GM13977 (cell line): ENCODE data around the gene RNGTT.
A peak's percentile ranks its signal among the peaks of the same experiment; 100 is the strongest.

Source experiments
- DNase-seq: peaks from one replicate; pipeline ENCODE4 v3.0.0; 2012; ENCODE audit warnings: low spot score
- CTCF ChIP-seq: IDR thresholded peaks from 2 replicates; pipeline ENCODE4 v1.5.1; 2012; ENCODE audit warnings: mild to moderate bottlenecking, control low read depth; ENCODE audit not compliant: insufficient read depth; ENCODE audit errors: extremely low read depth, missing control alignments
- in situ Hi-C: fragments of 300-500 bp; cut with MboI; formaldehyde crosslinking; loops from one replicate; pipeline ENCODE4 v1.12.0; 2022; ENCODE audit warnings: low sequenced_read_pairs, low pct_unique_long_range_greater_than_20kb, mixed read lengths, inconsistent platforms; ENCODE audit not compliant: unreplicated experiment

The RNGTT gene

DNA sequence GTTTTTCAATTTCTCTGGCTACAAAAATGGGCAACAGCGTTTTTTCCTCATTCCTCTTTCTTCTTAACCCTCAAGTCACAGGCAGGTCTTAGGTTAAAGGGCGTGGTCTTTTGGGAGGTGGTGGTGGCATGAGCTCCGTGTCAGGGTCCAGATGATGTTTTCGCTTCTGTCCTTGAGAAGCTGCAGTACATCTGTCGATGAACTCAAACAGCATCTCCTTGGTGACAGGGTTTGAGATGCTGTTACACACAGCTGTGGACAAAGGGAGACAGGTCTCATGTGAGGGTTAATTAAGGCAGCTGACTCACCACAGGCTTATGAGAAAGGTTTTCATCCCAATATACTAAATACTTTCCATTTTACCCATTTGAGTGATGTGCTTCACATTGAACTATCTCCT, 350.8 kb downstream of the RNGTT start:
- TF ChIP-seq CTCF = no peak
- in situ Hi-C loops = no loop called here
- DNase-seq = no peak

DNA sequence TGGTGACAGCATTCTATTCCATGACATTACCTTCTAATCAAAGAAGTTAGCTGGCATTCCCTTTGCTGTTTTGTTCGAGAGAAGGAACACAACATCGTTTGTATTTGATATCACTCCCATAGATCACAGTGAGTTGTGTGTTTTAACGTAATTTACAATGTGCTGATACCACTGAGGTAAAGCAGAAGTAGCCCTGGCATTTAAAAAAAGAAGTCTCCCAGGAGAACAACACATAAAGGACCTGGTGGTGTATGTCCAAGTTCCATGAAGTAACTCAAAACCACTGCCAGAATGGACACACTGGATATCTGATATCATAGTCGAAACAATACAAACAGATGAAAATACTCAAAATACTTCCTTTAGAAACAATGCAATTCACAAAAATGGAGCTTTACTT, 351.7 kb downstream of the RNGTT start:
- in situ Hi-C loops = no loop called here
- TF ChIP-seq CTCF = no peak
- DNase-seq = no peak

GRCh38 chr6:88609983-88610382, 353.4 kb downstream of the RNGTT start:
- no peak for DNase-seq
- in situ Hi-C loops = no loop called here
- TF ChIP-seq CTCF = no peak

GRCh38 chr6:88605271-88605670, 358.1 kb downstream of the RNGTT start:
- in situ Hi-C loops = no loop called here
- DNase-seq = no peak
- no peak for TF ChIP-seq CTCF

- DNase-seq = no peak
- TF ChIP-seq CTCF = peak; percentile 37
- in situ Hi-C loops = no loop called here
These were observed 363.8 kb downstream of the RNGTT start for GRCh38 chr6:88599571-88599970.

- in situ Hi-C loops = no loop called here
- DNase-seq = no peak
- TF ChIP-seq CTCF = no peak
These were observed 366.6 kb downstream of the RNGTT start for GRCh38 chr6:88596801-88597200.

GRCh38 chr6:88588938-88589337, 374.5 kb downstream of the RNGTT start:
- in situ Hi-C loops = no loop called here
- DNase-seq = no peak
- TF ChIP-seq CTCF = no peak
